HL-60 (cell line): ENCODE data around the gene NOS1.

ENCODE experiments used
- CTCF ChIP-seq: IDR thresholded peaks from one replicate; pipeline ENCODE4 v1.5.1; 2011; ENCODE audit warnings: low read length, control low read depth, inconsistent platforms; ENCODE audit not compliant: insufficient read depth
- GABPA ChIP-seq: IDR thresholded peaks from 2 replicates; pipeline ENCODE4 v1.6.1; 2012; ENCODE audit warnings: low read depth
- POLR2AphosphoS5 ChIP-seq: IDR thresholded peaks from 2 replicates; pipeline ENCODE4 v1.6.1; 2012; ENCODE audit warnings: low read depth
- SPI1 ChIP-seq: IDR thresholded peaks from 2 replicates; pipeline ENCODE4 v1.6.1; 2012; ENCODE audit warnings: low read depth, mild to moderate bottlenecking, borderline replicate concordance

- TF ChIP-seq POLR2AphosphoS5 = no peak
- no peak for TF ChIP-seq SPI1
- TF ChIP-seq CTCF = no peak
- no peak for TF ChIP-seq GABPA
These were observed 134.3 kb downstream of the NOS1 start for GRCh38 chr12:117227000-117227653.
